GM19239 (cell line): ENCODE data around the gene PISD.

ENCODE experiments used
- DNase-seq: peaks from one replicate; pipeline ENCODE4 v3.0.0; 2011; ENCODE audit warnings: low spot score; ENCODE audit not compliant: insufficient read length
- FAIRE-seq: peaks from 2 replicates; lab custom pipeline; 2011; peaks lifted over from hg19 to GRCh38; lab: Jason Lieb, UNC

Gene PISD

GRCh38 chr22:31653944-31654343 lies 8.1 kb downstream of the PISD start:
- no peak for DNase-seq
- FAIRE-seq = no peak

GRCh38 chr22:31652911-31653684 lies 8.9 kb downstream of the PISD start:
- DNase-seq (no peak), FAIRE-seq (peak; percentile 84)

- DNase-seq (no peak), FAIRE-seq (peak; percentile 44)
Observed at GRCh38 chr22:31652088-31652487, 9.9 kb downstream of the PISD start.

- FAIRE-seq (peak; percentile 78), DNase-seq (no peak)
Observed at GRCh38 chr22:31651664-31652063, 10.4 kb downstream of the PISD start.

GRCh38 chr22:31650391-31650790 lies 11.6 kb downstream of the PISD start:
- FAIRE-seq (no peak), DNase-seq (no peak)

GRCh38 chr22:31647523-31648320 lies 14.3 kb downstream of the PISD start:
- FAIRE-seq (no peak), DNase-seq (no peak)

GRCh38 chr22:31647066-31647465 lies 14.9 kb downstream of the PISD start:
- DNase-seq (no peak), FAIRE-seq (no peak)

- FAIRE-seq = peak; percentile 73
- DNase-seq = no peak
Observed at GRCh38 chr22:31646186-31647019, 15.6 kb downstream of the PISD start.

- peak; percentile 60 for FAIRE-seq
- no peak for DNase-seq
Observed at GRCh38 chr22:31639436-31640039, 22.5 kb downstream of the PISD start.

GRCh38 chr22:31637891-31638618 lies 24.0 kb downstream of the PISD start:
- DNase-seq = no peak
- peak; percentile 86 for FAIRE-seq

GRCh38 chr22:31637447-31637890 lies 24.5 kb downstream of the PISD start:
- FAIRE-seq = peak; percentile 93

GRCh38 chr22:31635638-31636306 lies 26.2 kb downstream of the PISD start:
- no peak for DNase-seq
- no peak for FAIRE-seq

More at GRCh38 chr22:31637447-31637890, 24.5 kb downstream of the PISD start:
- no peak for DNase-seq

- DNase-seq (no peak), FAIRE-seq (no peak)
Observed at GRCh38 chr22:31631436-31631835, 30.6 kb downstream of the PISD start.

GRCh38 chr22:31630331-31631329 lies 31.4 kb downstream of the PISD start:
- FAIRE-seq (peak; percentile 84), DNase-seq (peak; percentile 87)

GRCh38 chr22:31629741-31630184 lies 32.3 kb downstream of the PISD start:
- DNase-seq = no peak
- peak; percentile 45 for FAIRE-seq

- DNase-seq (no peak), FAIRE-seq (no peak)
Observed at GRCh38 chr22:31628969-31629708, 32.9 kb downstream of the PISD start.

GRCh38 chr22:31628362-31628761 lies 33.7 kb downstream of the PISD start:
- DNase-seq (no peak), FAIRE-seq (no peak)
